WTC11 (cell line): ENCODE measurements around the gene MAEA. TPM values are rescaled to one million over a fixed set of nuclear protein-coding genes. Genes with fewer than 3 reads are reported as not detected.

Source experiments
- ATAC-seq: fragments of 200-7000 bp; cut with Tn5 transposase; 2 replicates; pipeline ENCODE4 v1.10.0; 2021; ENCODE audit warnings: mild to moderate bottlenecking, moderate library complexity
- CTCF ChIA-PET: fragments of 300-600 bp; sonication (Branson Sonifier 250); formaldehyde crosslinking; loops from one replicate; lab custom pipeline; 2021; ENCODE audit warnings: antibody characterized with exemption; lab: Charles Lee
- POLR2A ChIA-PET: fragments of 350-600 bp; sonication (Branson Sonifier 250); formaldehyde crosslinking; loops from one replicate; lab custom pipeline; 2021; ENCODE audit warnings: antibody characterized with exemption; lab: Charles Lee
- DNase-seq: peaks from one replicate; pipeline ENCODE4 v3.0.0; 2021; ENCODE audit warnings: low spot score
- H3K27ac Mint-ChIP-seq: 2 replicates; pipeline ENCODE4 v1.8.0; 2021; ENCODE audit warnings: mixed read lengths
- H3K27me3 Mint-ChIP-seq: 2 replicates; pipeline ENCODE4 v1.8.0; 2021; ENCODE audit warnings: low read depth, mild to moderate bottlenecking, moderate library complexity, mixed read lengths
- H3K36me3 Mint-ChIP-seq: 2 replicates; pipeline ENCODE4 v1.8.0; 2021; ENCODE audit warnings: mixed read lengths
- H3K4me1 Mint-ChIP-seq: 2 replicates; pipeline ENCODE4 v1.8.0; 2022; ENCODE audit warnings: mixed read lengths
- H3K4me3 Mint-ChIP-seq: 2 replicates; pipeline ENCODE4 v1.8.0; 2021; ENCODE audit warnings: mild to moderate bottlenecking, moderate library complexity, mixed read lengths
- H3K9me3 Mint-ChIP-seq: 2 replicates; pipeline ENCODE4 v1.8.0; 2021; ENCODE audit warnings: mixed read lengths
- ERG ChIP-seq: fragments of 250-450 bp; sonication (Bioruptor Pico); IDR thresholded peaks from 2 replicates; pipeline ENCODE4 v1.8.0; 2021; ENCODE audit warnings: mild to moderate bottlenecking
- GRHL2 ChIP-seq: fragments of 250-450 bp; sonication (Bioruptor Pico); IDR thresholded peaks from 2 replicates; pipeline ENCODE4 v1.8.0; 2022; ENCODE audit warnings: mild to moderate bottlenecking, moderate library complexity; ENCODE audit not compliant: insufficient replicate concordance, severe bottlenecking
- HMGA2 ChIP-seq: fragments of 250-450 bp; sonication (Bioruptor Pico); IDR thresholded peaks from 2 replicates; pipeline ENCODE4 v1.4.0; 2021; ENCODE audit warnings: mild to moderate bottlenecking, moderate library complexity
- MXD4 ChIP-seq: fragments of 250-450 bp; sonication (Bioruptor Pico); IDR thresholded peaks from 2 replicates; pipeline ENCODE4 v1.8.0; 2021; ENCODE audit warnings: mild to moderate bottlenecking, moderate library complexity, borderline replicate concordance
- OVOL2 ChIP-seq: fragments of 250-450 bp; sonication (Bioruptor Pico); IDR thresholded peaks from 2 replicates; pipeline ENCODE4 v1.9.0; 2021; ENCODE audit warnings: mild to moderate bottlenecking, borderline replicate concordance
- SMAD3 ChIP-seq: sonication (generic); formaldehyde crosslinking; IDR thresholded peaks from 2 replicates; pipeline ENCODE4 v1.8.0; 2022; ENCODE audit warnings: missing genetic modification reagents, mild to moderate bottlenecking, borderline replicate concordance
- SMAD4 ChIP-seq: sonication (generic); formaldehyde crosslinking; IDR thresholded peaks from 2 replicates; pipeline ENCODE4 v1.8.0; 2022; ENCODE audit warnings: mild to moderate bottlenecking, missing genetic modification reagents
- SOX15 ChIP-seq: fragments of 250-450 bp; sonication (Bioruptor Pico); IDR thresholded peaks from 2 replicates; pipeline ENCODE4 v1.9.0; 2021; ENCODE audit warnings: mild to moderate bottlenecking
- SP1 ChIP-seq: sonication (generic); formaldehyde crosslinking; conservative IDR thresholded peaks from 2 replicates; pipeline ENCODE4 v1.8.1; 2022; ENCODE audit warnings: missing genetic modification reagents
- TCF7 ChIP-seq: sonication (generic); formaldehyde crosslinking; IDR thresholded peaks from 2 replicates; pipeline ENCODE4 v1.8.0; 2022; ENCODE audit warnings: mild to moderate bottlenecking, low read depth, missing genetic modification reagents, moderate library complexity
- ZNF219 ChIP-seq: sonication (generic); formaldehyde crosslinking; IDR thresholded peaks from 2 replicates; pipeline ENCODE4 v1.8.0; 2023; ENCODE audit warnings: missing genetic modification reagents, mild to moderate bottlenecking, borderline replicate concordance
- ZNF232 ChIP-seq: sonication (generic); formaldehyde crosslinking; IDR thresholded peaks from 2 replicates; pipeline ENCODE4 v1.8.0; 2022; ENCODE audit warnings: mild to moderate bottlenecking, missing genetic modification reagents
- ZNF263 ChIP-seq: sonication (generic); formaldehyde crosslinking; IDR thresholded peaks from 2 replicates; pipeline ENCODE4 v1.8.1; 2022; ENCODE audit warnings: low read depth, mild to moderate bottlenecking, moderate library complexity, missing genetic modification reagents
- ZNF396 ChIP-seq: fragments of 250-450 bp; sonication (Bioruptor Pico); IDR thresholded peaks from 2 replicates; pipeline ENCODE4 v1.8.0; 2021; ENCODE audit warnings: mild to moderate bottlenecking, moderate library complexity, borderline replicate concordance
- ZSCAN18 ChIP-seq: fragments of 250-450 bp; sonication (Bioruptor Pico); IDR thresholded peaks from 2 replicates; pipeline ENCODE4 v2.1.2; 2022; ENCODE audit warnings: mild to moderate bottlenecking, moderate library complexity
- total RNA-seq: library from RNA; stranded (reverse); gene quantifications from 3 replicates; pipeline ENCODE4 v1.2.3, GENCODE V29; 2021
- TF ChIP-seq, protein P1 (sequence below): fragments of 250-450 bp; sonication (Bioruptor Pico); IDR thresholded peaks from 2 replicates; pipeline ENCODE4 v1.9.0; 2021; ENCODE audit warnings: mild to moderate bottlenecking, borderline replicate concordance
- TF ChIP-seq, protein P2 (sequence below): sonication (generic); formaldehyde crosslinking; IDR thresholded peaks from 2 replicates; pipeline ENCODE4 v1.8.0; 2023; ENCODE audit warnings: mild to moderate bottlenecking, missing genetic modification reagents
- TF ChIP-seq, protein P3 (sequence below): sonication (generic); formaldehyde crosslinking; IDR thresholded peaks from 2 replicates; pipeline ENCODE4 v1.8.1; 2023; ENCODE audit warnings: mild to moderate bottlenecking, missing genetic modification reagents
- TF ChIP-seq, protein P4 (sequence below): sonication (generic); formaldehyde crosslinking; IDR thresholded peaks from 2 replicates; pipeline ENCODE4 v1.8.1; 2022; ENCODE audit warnings: low read depth, mild to moderate bottlenecking, moderate library complexity, missing genetic modification reagents, borderline replicate concordance

The MAEA gene
- total RNA-seq, 1 experiment from 2014 or later, result 86.9 TPM

- TF ChIP-seq ZNF232 (CRISPR knock-in tag), result no peak
- TF ChIP-seq, protein P1, sequence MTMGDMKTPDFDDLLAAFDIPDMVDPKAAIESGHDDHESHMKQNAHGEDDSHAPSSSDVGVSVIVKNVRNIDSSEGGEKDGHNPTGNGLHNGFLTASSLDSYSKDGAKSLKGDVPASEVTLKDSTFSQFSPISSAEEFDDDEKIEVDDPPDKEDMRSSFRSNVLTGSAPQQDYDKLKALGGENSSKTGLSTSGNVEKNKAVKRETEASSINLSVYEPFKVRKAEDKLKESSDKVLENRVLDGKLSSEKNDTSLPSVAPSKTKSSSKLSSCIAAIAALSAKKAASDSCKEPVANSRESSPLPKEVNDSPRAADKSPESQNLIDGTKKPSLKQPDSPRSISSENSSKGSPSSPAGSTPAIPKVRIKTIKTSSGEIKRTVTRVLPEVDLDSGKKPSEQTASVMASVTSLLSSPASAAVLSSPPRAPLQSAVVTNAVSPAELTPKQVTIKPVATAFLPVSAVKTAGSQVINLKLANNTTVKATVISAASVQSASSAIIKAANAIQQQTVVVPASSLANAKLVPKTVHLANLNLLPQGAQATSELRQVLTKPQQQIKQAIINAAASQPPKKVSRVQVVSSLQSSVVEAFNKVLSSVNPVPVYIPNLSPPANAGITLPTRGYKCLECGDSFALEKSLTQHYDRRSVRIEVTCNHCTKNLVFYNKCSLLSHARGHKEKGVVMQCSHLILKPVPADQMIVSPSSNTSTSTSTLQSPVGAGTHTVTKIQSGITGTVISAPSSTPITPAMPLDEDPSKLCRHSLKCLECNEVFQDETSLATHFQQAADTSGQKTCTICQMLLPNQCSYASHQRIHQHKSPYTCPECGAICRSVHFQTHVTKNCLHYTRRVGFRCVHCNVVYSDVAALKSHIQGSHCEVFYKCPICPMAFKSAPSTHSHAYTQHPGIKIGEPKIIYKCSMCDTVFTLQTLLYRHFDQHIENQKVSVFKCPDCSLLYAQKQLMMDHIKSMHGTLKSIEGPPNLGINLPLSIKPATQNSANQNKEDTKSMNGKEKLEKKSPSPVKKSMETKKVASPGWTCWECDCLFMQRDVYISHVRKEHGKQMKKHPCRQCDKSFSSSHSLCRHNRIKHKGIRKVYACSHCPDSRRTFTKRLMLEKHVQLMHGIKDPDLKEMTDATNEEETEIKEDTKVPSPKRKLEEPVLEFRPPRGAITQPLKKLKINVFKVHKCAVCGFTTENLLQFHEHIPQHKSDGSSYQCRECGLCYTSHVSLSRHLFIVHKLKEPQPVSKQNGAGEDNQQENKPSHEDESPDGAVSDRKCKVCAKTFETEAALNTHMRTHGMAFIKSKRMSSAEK (CRISPR knock-in tag), result no peak
- TF ChIP-seq, protein P2, sequence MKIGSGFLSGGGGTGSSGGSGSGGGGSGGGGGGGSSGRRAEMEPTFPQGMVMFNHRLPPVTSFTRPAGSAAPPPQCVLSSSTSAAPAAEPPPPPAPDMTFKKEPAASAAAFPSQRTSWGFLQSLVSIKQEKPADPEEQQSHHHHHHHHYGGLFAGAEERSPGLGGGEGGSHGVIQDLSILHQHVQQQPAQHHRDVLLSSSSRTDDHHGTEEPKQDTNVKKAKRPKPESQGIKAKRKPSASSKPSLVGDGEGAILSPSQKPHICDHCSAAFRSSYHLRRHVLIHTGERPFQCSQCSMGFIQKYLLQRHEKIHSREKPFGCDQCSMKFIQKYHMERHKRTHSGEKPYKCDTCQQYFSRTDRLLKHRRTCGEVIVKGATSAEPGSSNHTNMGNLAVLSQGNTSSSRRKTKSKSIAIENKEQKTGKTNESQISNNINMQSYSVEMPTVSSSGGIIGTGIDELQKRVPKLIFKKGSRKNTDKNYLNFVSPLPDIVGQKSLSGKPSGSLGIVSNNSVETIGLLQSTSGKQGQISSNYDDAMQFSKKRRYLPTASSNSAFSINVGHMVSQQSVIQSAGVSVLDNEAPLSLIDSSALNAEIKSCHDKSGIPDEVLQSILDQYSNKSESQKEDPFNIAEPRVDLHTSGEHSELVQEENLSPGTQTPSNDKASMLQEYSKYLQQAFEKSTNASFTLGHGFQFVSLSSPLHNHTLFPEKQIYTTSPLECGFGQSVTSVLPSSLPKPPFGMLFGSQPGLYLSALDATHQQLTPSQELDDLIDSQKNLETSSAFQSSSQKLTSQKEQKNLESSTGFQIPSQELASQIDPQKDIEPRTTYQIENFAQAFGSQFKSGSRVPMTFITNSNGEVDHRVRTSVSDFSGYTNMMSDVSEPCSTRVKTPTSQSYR (CRISPR knock-in tag), result no peak
Observed at GRCh38 chr4:1312821-1313640, 23.3 kb downstream of the MAEA start (continued).

GRCh38 chr4:1315306-1315705 lies 25.6 kb downstream of the MAEA start:
- Mint-ChIP-seq H3K9me3 (peaks cover 3% of the 10 kb centered on the region; the same call in 1 of the 2 replicates), H3K4me3 (no peak overlapping the region), H3K4me1 (peaks cover under 1% of the 10 kb centered on the region; the same call in 1 of the 2 replicates), H3K36me3 (peaks cover 62% of the 10 kb centered on the region), H3K27me3 (no peaks in the 10 kb centered on the region), H3K27ac (peak overlapping the region; percentile 83; the same call in 1 of the 2 replicates)
- ChIA-PET POLR2A (no interaction called here), CTCF (no interaction called here)
- ATAC-seq (no peak), DNase-seq (no peak)
- TF ChIP-seq ERG (no peak), GRHL2 (CRISPR knock-in tag) (no peak), ZNF396 (CRISPR knock-in tag) (no peak), SOX15 (CRISPR knock-in tag) (no peak), HMGA2 (CRISPR knock-in tag) (no peak), TCF7 (no peak), SMAD4 (no peak), ZNF263 (no peak), ZSCAN18 (CRISPR knock-in tag) (no peak), MXD4 (CRISPR knock-in tag) (no peak), SMAD3 (no peak), ZNF219 (CRISPR knock-in tag) (no peak), SP1 (CRISPR knock-in tag) (no peak), OVOL2 (CRISPR knock-in tag) (no peak)
- TF ChIP-seq, protein P3, sequence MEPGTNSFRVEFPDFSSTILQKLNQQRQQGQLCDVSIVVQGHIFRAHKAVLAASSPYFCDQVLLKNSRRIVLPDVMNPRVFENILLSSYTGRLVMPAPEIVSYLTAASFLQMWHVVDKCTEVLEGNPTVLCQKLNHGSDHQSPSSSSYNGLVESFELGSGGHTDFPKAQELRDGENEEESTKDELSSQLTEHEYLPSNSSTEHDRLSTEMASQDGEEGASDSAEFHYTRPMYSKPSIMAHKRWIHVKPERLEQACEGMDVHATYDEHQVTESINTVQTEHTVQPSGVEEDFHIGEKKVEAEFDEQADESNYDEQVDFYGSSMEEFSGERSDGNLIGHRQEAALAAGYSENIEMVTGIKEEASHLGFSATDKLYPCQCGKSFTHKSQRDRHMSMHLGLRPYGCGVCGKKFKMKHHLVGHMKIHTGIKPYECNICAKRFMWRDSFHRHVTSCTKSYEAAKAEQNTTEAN (CRISPR knock-in tag), result no peak
- TF ChIP-seq, protein P2 (CRISPR knock-in tag), result no peak
- TF ChIP-seq, protein P4, sequence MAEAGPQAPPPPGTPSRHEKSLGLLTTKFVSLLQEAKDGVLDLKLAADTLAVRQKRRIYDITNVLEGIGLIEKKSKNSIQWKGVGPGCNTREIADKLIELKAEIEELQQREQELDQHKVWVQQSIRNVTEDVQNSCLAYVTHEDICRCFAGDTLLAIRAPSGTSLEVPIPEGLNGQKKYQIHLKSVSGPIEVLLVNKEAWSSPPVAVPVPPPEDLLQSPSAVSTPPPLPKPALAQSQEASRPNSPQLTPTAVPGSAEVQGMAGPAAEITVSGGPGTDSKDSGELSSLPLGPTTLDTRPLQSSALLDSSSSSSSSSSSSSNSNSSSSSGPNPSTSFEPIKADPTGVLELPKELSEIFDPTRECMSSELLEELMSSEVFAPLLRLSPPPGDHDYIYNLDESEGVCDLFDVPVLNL (CRISPR knock-in tag), result no peak
